Caki2 (cell line): Measurements from ENCODE around the gene UMOD. TPM values are rescaled to one million over a fixed set of nuclear protein-coding genes. Genes with fewer than 3 reads are reported as not detected.
"Not testable (repeated sequence)": the region's sequence is repeated elsewhere in the genome, so short reads cannot be mapped to it uniquely, and the experiment has no call there.

ENCODE experiments used
- DNase-seq: peaks from one replicate; pipeline ENCODE4 v3.0.0-alpha.2; 2015; ENCODE audit warnings: low read depth
- in situ Hi-C: cut with HindIII; loops from 2 replicates; pipeline ENCODE4 v1.10.0; 2016; ENCODE audit warnings: low sequenced_read_pairs, low pct_unique_long_range_greater_than_20kb, mixed read lengths
- total RNA-seq: library from RNA; depleted of rRNA; stranded (reverse); fragments of >200 nt; shearing (Covaris generic); gene quantifications from 2 replicates; pipeline ENCODE4 v1.2.3, GENCODE V29; 2014; ENCODE audit warnings: low replicate concordance

The UMOD gene
- total RNA-seq, 1 experiment from 2014 or later: not detected

GRCh38 chr16:20329392-20330138 is 22.9 kb downstream of the UMOD start:
- in situ Hi-C loops: no loop called here
- no peak for DNase-seq

- DNase-seq: no peak
- in situ Hi-C loops: no loop called here
Measured at GRCh38 chr16:20327444-20328041, 25.0 kb downstream of the UMOD start, which contains the start of gene GP2. Gene GP2, minus strand, starts transcription at chr16:20327513. Its CDS starts 1,082 bp downstream, at chr16:20326431.

- in situ Hi-C loops: no loop called here
- no peak for DNase-seq
Measured at GRCh38 chr16:20326321-20326720, 26.2 kb downstream of the UMOD start.

- in situ Hi-C loops: no loop called here
- DNase-seq: no peak
Measured at GRCh38 chr16:20325005-20325404, 27.5 kb downstream of the UMOD start.

- in situ Hi-C loops: no loop called here
- DNase-seq: no peak
Measured at GRCh38 chr16:20323591-20324117, 28.9 kb downstream of the UMOD start.

GRCh38 chr16:20322696-20323095 is 29.8 kb downstream of the UMOD start:
- in situ Hi-C loops: no loop called here
- no peak for DNase-seq

GRCh38 chr16:20321671-20322070 is 30.8 kb downstream of the UMOD start:
- in situ Hi-C loops: no loop called here
- DNase-seq: no peak

- in situ Hi-C loops: not testable (repeated sequence)
Measured at GRCh38 chr16:20321051-20321450, 31.5 kb downstream of the UMOD start.

GRCh38 chr16:20320592-20320991 is 31.9 kb downstream of the UMOD start:
- in situ Hi-C loops: no loop called here
- DNase-seq: no peak

More at GRCh38 chr16:20321051-20321450, 31.5 kb downstream of the UMOD start:
- not testable (repeated sequence) for DNase-seq

- in situ Hi-C loops: no loop called here
- no peak for DNase-seq
Measured at GRCh38 chr16:20320178-20320577, 32.3 kb downstream of the UMOD start.

- no peak for DNase-seq
- in situ Hi-C loops: no loop called here
Measured at GRCh38 chr16:20319406-20319805, 33.1 kb downstream of the UMOD start.

- in situ Hi-C loops: no loop called here
- DNase-seq: no peak
Measured at GRCh38 chr16:20318437-20318836, 34.1 kb downstream of the UMOD start.

GRCh38 chr16:20318006-20318405 is 34.5 kb downstream of the UMOD start:
- no peak for DNase-seq
- in situ Hi-C loops: no loop called here

GRCh38 chr16:20317117-20317516 is 35.4 kb downstream of the UMOD start:
- in situ Hi-C loops: no loop called here
- DNase-seq: no peak

- in situ Hi-C loops: no loop called here
- DNase-seq: no peak
Measured at GRCh38 chr16:20316715-20317114, 35.8 kb downstream of the UMOD start.

GRCh38 chr16:20315764-20316163 is 36.8 kb downstream of the UMOD start:
- in situ Hi-C loops: no loop called here
- no peak for DNase-seq

GRCh38 chr16:20314575-20314974 is 37.9 kb downstream of the UMOD start:
- DNase-seq: no peak
- in situ Hi-C loops: no loop called here

- no peak for DNase-seq
- in situ Hi-C loops: no loop called here
Measured at GRCh38 chr16:20313741-20314140, 38.8 kb downstream of the UMOD start.

GRCh38 chr16:20312536-20313095 is 39.9 kb downstream of the UMOD start:
- in situ Hi-C loops, DNase-seq: not testable (repeated sequence)
